ENCODE measurements around the gene TNS1.
"Not testable (repeated sequence)": the region's sequence is repeated elsewhere in the genome, so short reads cannot be mapped to it uniquely, and the experiment has no call there.

The TNS1 gene

DNA sequence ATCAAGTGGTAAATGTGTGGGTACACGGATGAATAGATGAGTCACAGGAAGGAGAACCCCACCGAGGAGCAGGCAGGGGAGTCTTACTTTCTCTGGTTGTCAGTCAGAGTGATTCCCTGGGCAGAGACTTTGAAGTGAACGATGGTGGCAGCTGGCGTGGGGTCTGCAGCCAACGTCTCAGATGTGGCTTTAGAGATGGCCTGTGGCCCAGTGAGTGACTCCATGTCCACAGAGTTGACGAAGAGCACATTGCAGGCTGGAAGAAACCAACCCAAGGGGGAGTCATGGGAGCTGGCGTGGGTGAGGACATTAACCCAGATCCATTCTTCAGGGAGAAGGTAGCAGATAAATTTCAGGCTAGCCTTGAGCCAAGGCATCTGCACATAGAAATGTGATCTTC is 193.1 kb downstream of the TNS1 start:
- no peaks in the 10 kb centered on the region for H3K9me3 ChIP-seq (ENCODE audit: control insufficient read depth in 5 of 5, low read length in 5 of 5)
- H3K36me3 ChIP-seq (ENCODE audit: control insufficient read depth in 5 of 5, insufficient read depth in 5 of 5, low read length in 5 of 5): peaks cover 18 to 99% (median 98%) of the 10 kb centered on the region in 5 donors
- H3K27me3 ChIP-seq (ENCODE audit: control insufficient read depth in 5 of 5, insufficient read depth in 4 of 5, low read length in 5 of 5): no peaks in the 10 kb centered on the region
- H3K9ac ChIP-seq (ENCODE audit: low read length in 5 of 5): no peak overlapping the region
- H3K4me1 ChIP-seq (ENCODE audit: control insufficient read depth in 5 of 5, insufficient read depth in 5 of 5, low read length in 5 of 5): peaks cover 5 to 66% (median 54%) of the 10 kb centered on the region in 5 donors
- no peak overlapping the region for H3K27ac ChIP-seq (ENCODE audit: low read depth, low read length)
- no peak overlapping the region for H3K4me3 ChIP-seq (ENCODE audit: low read depth in 1 of 5, low read length in 5 of 5)

DNA sequence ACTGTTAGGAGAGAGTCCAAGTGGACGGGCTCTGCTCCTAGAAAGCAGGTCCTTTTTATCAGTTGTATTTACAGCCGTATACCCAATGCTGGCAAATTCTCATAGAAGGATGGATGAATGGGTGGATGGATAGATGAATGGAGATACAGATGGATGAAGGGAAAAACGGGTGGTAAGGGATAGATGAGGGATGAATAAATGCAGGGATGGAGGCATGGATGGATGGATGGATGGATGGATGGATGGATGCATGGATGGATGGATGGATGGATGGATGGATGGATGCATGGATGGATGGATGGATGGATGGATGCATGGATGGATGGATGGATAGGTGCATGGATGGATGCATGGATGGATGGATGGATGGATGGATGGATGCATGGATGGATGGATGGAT is 193.8 kb downstream of the TNS1 start:
- not testable (repeated sequence) for H3K27me3 ChIP-seq (ENCODE audit: control insufficient read depth in 5 of 5, insufficient read depth in 4 of 5, low read length in 5 of 5); H3K4me3 ChIP-seq (ENCODE audit: low read depth in 1 of 5, low read length in 5 of 5); H3K9me3 ChIP-seq (ENCODE audit: control insufficient read depth in 5 of 5, low read length in 5 of 5); H3K9ac ChIP-seq (ENCODE audit: low read length in 5 of 5); H3K27ac ChIP-seq (ENCODE audit: low read depth, low read length)
- H3K36me3 ChIP-seq (ENCODE audit: control insufficient read depth in 5 of 5, insufficient read depth in 5 of 5, low read length in 5 of 5): peaks cover 18 to 99% (median 98%) of the 10 kb centered on the region in 5 donors
- peaks cover 3 to 59% (median 49%) of the 10 kb centered on the region in 5 donors for H3K4me1 ChIP-seq (ENCODE audit: control insufficient read depth in 5 of 5, insufficient read depth in 5 of 5, low read length in 5 of 5)

DNA sequence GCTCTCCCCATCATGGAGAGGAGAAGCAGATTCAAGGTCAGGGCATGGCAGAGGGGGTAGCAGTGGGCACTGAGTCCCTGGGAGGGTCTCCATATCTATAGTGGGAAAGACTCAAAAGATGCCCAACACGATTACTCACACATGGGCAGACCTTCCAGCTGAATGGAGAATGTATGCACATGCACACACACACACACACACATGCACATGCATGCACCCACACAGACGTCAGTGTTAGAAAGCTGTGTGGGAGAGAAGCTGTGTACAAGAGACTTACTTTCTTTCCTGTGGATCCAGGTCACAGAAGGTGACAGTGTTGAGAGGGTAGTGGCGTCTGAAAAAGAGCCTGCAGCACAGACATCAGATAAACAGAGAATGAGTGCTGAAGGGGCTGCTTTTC is 194.5 kb downstream of the TNS1 start:
- Histone ChIP-seq H3K4me3 (ENCODE audit: low read depth in 1 of 5, low read length in 5 of 5) (no peak overlapping the region), H3K36me3 (ENCODE audit: control insufficient read depth in 5 of 5, insufficient read depth in 5 of 5, low read length in 5 of 5) (peaks cover 18 to 99% (median 98%) of the 10 kb centered on the region in 5 donors), H3K27ac (ENCODE audit: low read depth, low read length) (no peak overlapping the region), H3K27me3 (ENCODE audit: control insufficient read depth in 5 of 5, insufficient read depth in 4 of 5, low read length in 5 of 5) (no peaks in the 10 kb centered on the region), H3K9me3 (ENCODE audit: control insufficient read depth in 5 of 5, low read length in 5 of 5) (no peaks in the 10 kb centered on the region), H3K4me1 (ENCODE audit: control insufficient read depth in 5 of 5, insufficient read depth in 5 of 5, low read length in 5 of 5) (peaks cover 3 to 55% (median 46%) of the 10 kb centered on the region in 5 donors), H3K9ac (ENCODE audit: low read length in 5 of 5) (no peak overlapping the region)

DNA sequence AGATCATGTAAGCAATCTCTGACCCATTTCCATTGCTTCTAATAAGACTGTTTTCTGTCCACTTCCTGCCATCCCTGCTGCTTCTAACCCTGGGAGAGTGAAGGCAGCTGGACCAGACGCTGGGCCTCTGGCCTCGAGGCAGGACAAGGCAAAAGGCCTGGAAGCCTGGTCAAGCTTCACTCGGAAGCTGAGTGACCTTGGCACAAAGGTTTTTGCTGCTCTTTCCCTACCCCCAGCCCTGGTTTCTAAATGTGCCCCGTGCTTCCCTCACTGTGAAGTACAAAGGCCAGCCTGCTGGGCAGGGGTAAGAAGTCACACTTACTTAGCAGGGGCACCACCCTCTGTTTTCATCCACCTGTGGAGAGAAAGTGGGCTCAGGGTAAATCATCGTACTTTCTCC is 195.0 kb downstream of the TNS1 start:
- no peak overlapping the region for H3K9ac ChIP-seq (ENCODE audit: low read length in 5 of 5)
- H3K4me3 ChIP-seq (ENCODE audit: low read depth in 1 of 5, low read length in 5 of 5): no peak overlapping the region
- H3K36me3 ChIP-seq (ENCODE audit: control insufficient read depth in 5 of 5, insufficient read depth in 5 of 5, low read length in 5 of 5): peaks cover 18 to 99% (median 98%) of the 10 kb centered on the region in 5 donors
- no peaks in the 10 kb centered on the region for H3K9me3 ChIP-seq (ENCODE audit: control insufficient read depth in 5 of 5, low read length in 5 of 5)
- H3K27ac ChIP-seq (ENCODE audit: low read depth, low read length): no peak overlapping the region
- H3K27me3 ChIP-seq (ENCODE audit: control insufficient read depth in 5 of 5, insufficient read depth in 4 of 5, low read length in 5 of 5): no peaks in the 10 kb centered on the region
- peaks cover 3 to 56% (median 45%) of the 10 kb centered on the region in 5 donors for H3K4me1 ChIP-seq (ENCODE audit: control insufficient read depth in 5 of 5, insufficient read depth in 5 of 5, low read length in 5 of 5)

DNA sequence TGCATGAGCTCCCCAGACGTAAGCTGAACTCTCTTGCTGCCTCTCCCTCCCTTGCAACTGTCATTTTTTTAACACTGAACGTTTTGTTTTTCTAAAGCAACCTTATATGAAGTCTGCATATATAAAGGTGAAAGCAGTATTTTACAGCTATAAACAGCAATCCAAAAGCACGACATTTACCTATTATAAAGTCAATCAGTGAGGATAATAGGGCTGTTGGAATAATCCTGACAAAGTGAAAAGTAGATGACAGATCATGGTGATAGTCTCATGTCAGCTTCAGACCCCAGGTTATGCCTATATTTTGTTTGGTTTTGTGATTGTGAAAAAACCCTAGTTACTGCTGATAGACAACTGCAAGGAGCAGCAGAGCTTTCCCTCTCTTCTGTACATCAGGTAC is 195.8 kb downstream of the TNS1 start:
- H3K36me3 ChIP-seq (ENCODE audit: control insufficient read depth in 5 of 5, insufficient read depth in 5 of 5, low read length in 5 of 5): peaks cover 14 to 98% (median 97%) of the 10 kb centered on the region in 5 donors
- H3K27ac ChIP-seq (ENCODE audit: low read depth, low read length): no peak overlapping the region
- H3K4me1 ChIP-seq (ENCODE audit: control insufficient read depth in 5 of 5, insufficient read depth in 5 of 5, low read length in 5 of 5): peaks cover 3 to 61% (median 47%) of the 10 kb centered on the region in 5 donors

DNA sequence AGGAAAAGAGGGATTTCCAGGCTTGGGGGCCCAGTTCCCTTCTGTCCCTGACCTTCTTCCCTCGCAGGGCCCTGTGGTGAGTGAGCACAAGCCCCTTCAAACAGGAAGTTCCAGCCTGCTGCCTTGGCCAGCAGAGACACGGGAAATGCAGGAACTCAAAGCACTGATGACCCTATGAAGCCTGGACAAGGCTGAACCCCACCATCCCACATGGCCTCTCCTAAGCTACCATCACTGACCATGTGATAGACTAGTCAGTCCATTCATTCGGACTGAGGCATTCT is 196.4 kb downstream of the TNS1 start:
- H3K9me3 ChIP-seq (ENCODE audit: control insufficient read depth in 5 of 5, low read length in 5 of 5): no peaks in the 10 kb centered on the region
- peak overlapping the region in 2 of 5 donors; percentile 4 to 18 for H3K9ac ChIP-seq (ENCODE audit: low read length in 5 of 5)
- H3K27me3 ChIP-seq (ENCODE audit: control insufficient read depth in 5 of 5, insufficient read depth in 4 of 5, low read length in 5 of 5): no peaks in the 10 kb centered on the region
- H3K27ac ChIP-seq (ENCODE audit: low read depth, low read length): peak overlapping the region; percentile 47
- peaks cover 14 to 98% (median 97%) of the 10 kb centered on the region in 5 donors for H3K36me3 ChIP-seq (ENCODE audit: control insufficient read depth in 5 of 5, insufficient read depth in 5 of 5, low read length in 5 of 5)
- no peak overlapping the region for H3K4me3 ChIP-seq (ENCODE audit: low read depth in 1 of 5, low read length in 5 of 5)
- peaks cover 3 to 62% (median 53%) of the 10 kb centered on the region in 5 donors for H3K4me1 ChIP-seq (ENCODE audit: control insufficient read depth in 5 of 5, insufficient read depth in 5 of 5, low read length in 5 of 5)

More for the DNA sequence above, 195.8 kb downstream of the TNS1 start:
- no peak overlapping the region for H3K4me3 ChIP-seq (ENCODE audit: low read depth in 1 of 5, low read length in 5 of 5)
- H3K9me3 ChIP-seq (ENCODE audit: control insufficient read depth in 5 of 5, low read length in 5 of 5): no peaks in the 10 kb centered on the region
- H3K27me3 ChIP-seq (ENCODE audit: control insufficient read depth in 5 of 5, insufficient read depth in 4 of 5, low read length in 5 of 5): no peaks in the 10 kb centered on the region
- H3K9ac ChIP-seq (ENCODE audit: low read length in 5 of 5): no peak overlapping the region

DNA sequence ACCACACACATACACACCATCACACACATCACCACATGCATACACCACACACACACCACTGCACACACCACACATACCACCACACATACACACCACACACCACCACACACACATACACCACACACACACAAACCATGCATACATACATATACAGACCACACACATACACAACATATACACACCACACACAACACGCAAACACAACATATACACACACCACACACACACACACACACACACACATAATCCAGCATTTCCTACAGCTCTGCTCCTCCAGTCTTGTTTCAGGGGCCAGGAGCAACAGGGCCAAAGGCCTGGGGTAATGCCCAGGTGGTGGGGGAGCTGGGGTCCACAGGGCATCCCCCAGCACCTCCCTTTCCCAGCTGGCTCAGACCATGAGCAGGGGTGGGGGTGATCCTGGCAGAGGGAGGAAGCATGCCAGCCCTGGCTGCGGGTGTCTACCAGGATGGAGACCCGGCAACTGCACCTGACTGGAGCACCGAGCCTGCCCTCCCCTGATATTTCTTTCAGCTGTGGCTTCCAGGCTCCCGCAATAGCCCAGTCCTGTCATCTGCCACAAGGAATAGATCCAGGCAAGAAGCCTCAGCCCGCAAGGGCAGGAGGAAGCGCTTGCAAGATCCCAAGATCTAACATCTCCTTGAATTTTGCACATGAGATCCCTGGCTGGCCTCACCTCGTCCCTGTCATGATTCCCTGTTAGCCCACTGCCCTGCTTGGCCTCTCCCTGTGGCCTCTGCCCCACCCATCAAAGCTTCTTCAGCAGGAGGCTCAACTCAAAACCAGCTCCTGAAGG is 196.9 kb downstream of the TNS1 start:
- Histone ChIP-seq H3K4me1 (ENCODE audit: control insufficient read depth in 5 of 5, insufficient read depth in 5 of 5, low read length in 5 of 5) (peaks cover 3 to 66% (median 53%) of the 10 kb centered on the region in 5 donors), H3K36me3 (ENCODE audit: control insufficient read depth in 5 of 5, insufficient read depth in 5 of 5, low read length in 5 of 5) (peaks cover 14 to 98% (median 97%) of the 10 kb centered on the region in 5 donors), H3K9ac (ENCODE audit: low read length in 5 of 5) (peak overlapping the region in 2 of 5 donors; percentile 4 to 18)

DNA sequence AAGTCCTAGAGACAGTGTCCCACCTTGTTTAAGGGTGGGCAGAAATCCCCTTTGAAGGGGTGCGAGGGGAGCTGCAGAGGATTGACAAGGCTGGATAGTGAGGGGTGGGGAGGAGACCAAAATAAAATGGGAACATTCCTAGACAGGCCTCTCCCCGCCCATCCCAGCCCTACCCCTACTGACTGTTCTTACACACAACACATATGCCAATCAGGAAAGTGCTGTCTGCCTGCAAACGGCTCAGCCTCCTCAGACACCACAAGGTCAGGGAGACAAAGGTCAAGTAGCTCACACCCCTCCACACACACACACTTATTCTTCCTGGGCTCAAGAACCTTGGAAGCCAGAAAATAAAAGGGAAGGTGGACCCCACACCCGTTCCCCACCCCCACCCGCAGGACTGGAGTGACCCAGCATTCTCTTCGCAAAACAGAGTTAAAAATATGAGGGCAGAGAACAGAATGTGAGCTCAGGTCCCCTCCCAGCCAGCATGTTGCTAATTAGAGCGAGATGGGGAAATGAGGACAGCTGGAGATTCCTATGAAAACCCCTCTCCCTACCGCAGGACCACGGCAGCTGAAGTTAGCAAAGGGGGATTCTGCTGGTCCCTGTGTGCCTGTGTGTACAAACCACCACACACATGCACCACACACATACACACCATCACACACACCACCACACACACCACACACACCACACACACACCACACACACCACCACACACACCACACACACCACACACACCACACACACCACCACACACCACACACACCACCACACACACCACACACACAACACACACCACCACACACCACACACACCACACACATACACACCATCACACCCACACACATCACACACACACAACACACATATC is 197.8 kb downstream of the TNS1 start:
- H3K9ac ChIP-seq (ENCODE audit: low read length in 5 of 5): no peak overlapping the region
- H3K4me1 ChIP-seq (ENCODE audit: control insufficient read depth in 5 of 5, insufficient read depth in 5 of 5, low read length in 5 of 5): peaks cover 3 to 68% (median 50%) of the 10 kb centered on the region in 5 donors
- no peaks in the 10 kb centered on the region for H3K27me3 ChIP-seq (ENCODE audit: control insufficient read depth in 5 of 5, insufficient read depth in 4 of 5, low read length in 5 of 5)
- peaks cover 11 to 98% (median 96%) of the 10 kb centered on the region in 5 donors for H3K36me3 ChIP-seq (ENCODE audit: control insufficient read depth in 5 of 5, insufficient read depth in 5 of 5, low read length in 5 of 5)
- no peak overlapping the region for H3K4me3 ChIP-seq (ENCODE audit: low read depth in 1 of 5, low read length in 5 of 5)
- peak overlapping the region; percentile 47 for H3K27ac ChIP-seq (ENCODE audit: low read depth, low read length)
- no peaks in the 10 kb centered on the region for H3K9me3 ChIP-seq (ENCODE audit: control insufficient read depth in 5 of 5, low read length in 5 of 5)

More for the DNA sequence above, 196.9 kb downstream of the TNS1 start:
- H3K9me3 ChIP-seq (ENCODE audit: control insufficient read depth in 5 of 5, low read length in 5 of 5): no peaks in the 10 kb centered on the region
- no peak overlapping the region for H3K4me3 ChIP-seq (ENCODE audit: low read depth in 1 of 5, low read length in 5 of 5)
- no peaks in the 10 kb centered on the region for H3K27me3 ChIP-seq (ENCODE audit: control insufficient read depth in 5 of 5, insufficient read depth in 4 of 5, low read length in 5 of 5)
- peak overlapping the region; percentile 47 for H3K27ac ChIP-seq (ENCODE audit: low read depth, low read length)

DNA sequence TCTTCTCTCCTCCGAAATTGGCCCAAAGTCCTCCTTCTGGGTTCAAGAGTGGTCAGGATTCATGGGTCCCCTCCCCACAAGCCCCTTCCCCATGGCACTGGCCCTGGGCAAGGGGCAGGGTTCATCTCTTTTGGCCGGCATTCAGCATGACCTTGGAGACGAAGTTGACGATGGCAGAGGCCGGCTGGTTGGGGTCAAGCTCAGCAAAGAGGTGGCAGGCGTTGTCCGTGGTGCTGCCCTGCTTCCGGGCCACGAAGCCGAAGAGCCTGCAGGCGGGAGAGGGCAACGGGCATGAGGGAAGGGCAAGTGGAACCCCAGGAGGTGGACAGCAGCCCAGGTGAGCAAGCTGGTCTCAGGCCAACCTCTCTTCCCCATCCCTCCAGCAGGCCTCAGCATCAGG is 198.5 kb downstream of the TNS1 start:
- H3K36me3 ChIP-seq (ENCODE audit: control insufficient read depth in 5 of 5, insufficient read depth in 5 of 5, low read length in 5 of 5): peaks cover 9 to 98% (median 96%) of the 10 kb centered on the region in 5 donors

DNA sequence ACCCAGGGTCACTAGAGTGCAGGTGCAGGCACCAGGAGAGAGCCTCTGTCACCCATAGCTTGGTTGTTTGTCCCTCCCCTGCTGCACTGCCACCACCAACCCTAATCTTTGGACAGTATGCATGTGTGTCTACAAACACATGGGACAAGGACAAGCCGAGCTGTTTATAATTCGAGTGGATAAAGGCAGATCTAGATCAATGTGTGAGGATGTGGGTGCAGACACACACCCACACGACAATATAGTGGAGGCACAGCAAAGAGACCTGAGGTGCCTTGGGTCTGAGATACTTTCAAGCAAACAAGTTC is 199.2 kb downstream of the TNS1 start:
- peaks cover 5 to 98% (median 95%) of the 10 kb centered on the region in 5 donors for H3K36me3 ChIP-seq (ENCODE audit: control insufficient read depth in 5 of 5, insufficient read depth in 5 of 5, low read length in 5 of 5)
- no peaks in the 10 kb centered on the region for H3K9me3 ChIP-seq (ENCODE audit: control insufficient read depth in 5 of 5, low read length in 5 of 5)
- H3K27me3 ChIP-seq (ENCODE audit: control insufficient read depth in 5 of 5, insufficient read depth in 4 of 5, low read length in 5 of 5): no peaks in the 10 kb centered on the region
- peaks cover 3 to 68% (median 55%) of the 10 kb centered on the region in 5 donors for H3K4me1 ChIP-seq (ENCODE audit: control insufficient read depth in 5 of 5, insufficient read depth in 5 of 5, low read length in 5 of 5)
- H3K4me3 ChIP-seq (ENCODE audit: low read depth in 1 of 5, low read length in 5 of 5): no peak overlapping the region
- H3K9ac ChIP-seq (ENCODE audit: low read length in 5 of 5): no peak overlapping the region
- no peak overlapping the region for H3K27ac ChIP-seq (ENCODE audit: low read depth, low read length)

More for the DNA sequence above, 198.5 kb downstream of the TNS1 start:
- Histone ChIP-seq H3K27me3 (ENCODE audit: control insufficient read depth in 5 of 5, insufficient read depth in 4 of 5, low read length in 5 of 5) (no peaks in the 10 kb centered on the region), H3K4me3 (ENCODE audit: low read depth in 1 of 5, low read length in 5 of 5) (no peak overlapping the region), H3K9me3 (ENCODE audit: control insufficient read depth in 5 of 5, low read length in 5 of 5) (no peaks in the 10 kb centered on the region), H3K4me1 (ENCODE audit: control insufficient read depth in 5 of 5, insufficient read depth in 5 of 5, low read length in 5 of 5) (peaks cover 3 to 71% (median 53%) of the 10 kb centered on the region in 5 donors), H3K27ac (ENCODE audit: low read depth, low read length) (peak overlapping the region; percentile 23), H3K9ac (ENCODE audit: low read length in 5 of 5) (no peak overlapping the region)

All from subcutaneous abdominal adipose tissue (tissue), 5 donors.